SK-N-SH (cell line): ENCODE results near the gene AKR1A1.
A peak's percentile ranks its signal among the peaks of the same experiment; 100 is the strongest.

Source experiments
- ELF1 ChIP-seq: IDR thresholded peaks from 2 replicates; pipeline ENCODE4 v1.4.0; 2012
- EP300 ChIP-seq, 2 experiments: IDR thresholded peaks; 2 replicates each; pipeline versions ENCODE4 v1.4.0 to v1.6.1; 2012; ENCODE audit warnings: borderline replicate concordance in 1 of 2, low read depth in 1 of 2, low read length in 1 of 2
- MEF2A ChIP-seq: IDR thresholded peaks from 2 replicates; pipeline ENCODE4 v1.4.0; 2012; ENCODE audit warnings: low read depth, borderline replicate concordance
- NFIC ChIP-seq: IDR thresholded peaks from 2 replicates; pipeline ENCODE4 v1.4.0; 2012; ENCODE audit warnings: borderline replicate concordance
- POLR2AphosphoS5 ChIP-seq: IDR thresholded peaks from 2 replicates; pipeline ENCODE4 v1.6.1; 2012; ENCODE audit warnings: low read depth, low read length
- RFX5 ChIP-seq: IDR thresholded peaks from 2 replicates; pipeline ENCODE4 v1.6.1; 2012; ENCODE audit warnings: mild to moderate bottlenecking, improper control_type of control experiment, low read length
- SIN3A ChIP-seq: IDR thresholded peaks from 2 replicates; pipeline ENCODE4 v1.6.1; 2012; ENCODE audit warnings: low read depth, mild to moderate bottlenecking, low read length, moderate library complexity, borderline replicate concordance
- SMC3 ChIP-seq: IDR thresholded peaks from 2 replicates; pipeline ENCODE4 v1.6.1; 2012; ENCODE audit warnings: low read depth, low read length, improper control_type of control experiment
- TAF1 ChIP-seq: IDR thresholded peaks from 2 replicates; pipeline ENCODE4 v1.6.1; 2012; ENCODE audit warnings: low read depth, mild to moderate bottlenecking, low read length, moderate library complexity, borderline replicate concordance
- YY1 ChIP-seq: IDR thresholded peaks from 2 replicates; pipeline ENCODE4 v1.4.0; 2012; ENCODE audit warnings: low read depth, mild to moderate bottlenecking
- TF ChIP-seq, protein P1 (sequence below): fragments of 200-600 bp; sonication (generic); IDR thresholded peaks from 2 replicates; pipeline ENCODE4 v1.6.1; 2017; ENCODE audit warnings: antibody characterized with exemption, mild to moderate bottlenecking, moderate library complexity
- TF ChIP-seq, protein P2 (sequence below): fragments of 150-350 bp; IDR thresholded peaks from 2 replicates; pipeline ENCODE4 v1.6.1; 2017; ENCODE audit warnings: antibody characterized with exemption, low read length, low read depth, borderline replicate concordance
- TF ChIP-seq, protein P3 (sequence below): IDR thresholded peaks from 2 replicates; pipeline ENCODE4 v1.6.1; 2012; ENCODE audit warnings: mild to moderate bottlenecking, low read depth, low read length, moderate library complexity

DNA sequence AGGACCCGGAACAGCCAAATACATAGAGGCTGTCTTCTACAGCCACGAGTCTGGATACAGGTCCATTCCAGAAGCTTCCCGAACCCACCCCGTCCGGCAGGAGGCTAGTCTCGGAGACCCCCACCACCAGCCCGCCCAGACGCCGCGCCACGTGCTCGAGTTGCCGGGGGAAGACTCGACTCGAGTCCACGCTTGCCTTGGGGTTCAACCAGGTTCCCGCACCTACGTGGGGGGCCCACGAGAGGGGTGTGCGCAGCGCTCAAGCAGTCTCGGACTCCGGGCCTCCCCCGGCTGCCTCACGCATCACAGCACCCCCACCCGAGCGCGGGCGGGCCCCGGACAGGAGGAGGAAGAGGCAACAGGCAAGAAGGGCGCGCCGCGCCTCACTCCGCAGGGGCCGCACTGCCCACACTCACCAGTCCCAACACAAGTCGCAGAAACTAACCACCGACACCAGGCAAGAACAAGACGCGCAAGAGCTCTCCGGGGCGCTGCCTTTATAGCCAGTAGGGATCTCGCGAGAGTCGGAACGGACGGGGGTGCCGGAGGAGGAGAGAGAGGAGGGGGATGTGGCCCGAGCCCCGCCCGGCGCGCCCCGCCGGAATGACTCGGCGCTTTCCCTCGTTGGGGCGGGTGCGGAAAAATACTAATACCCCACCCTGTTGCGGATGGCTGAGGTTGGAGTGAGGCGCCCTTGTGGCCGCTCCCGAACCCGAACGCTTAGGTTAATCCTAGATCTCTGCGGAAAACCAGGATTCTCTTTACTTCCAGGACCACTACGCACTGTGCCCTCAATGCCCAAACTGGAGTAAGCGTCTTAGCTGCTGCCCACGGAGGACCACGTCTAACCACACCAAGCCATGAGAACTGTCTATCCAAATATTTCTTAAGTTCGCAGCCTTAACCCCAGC is 29.0 kb upstream of the AKR1A1 start, which contains the start of gene PRDX1:
- TF ChIP-seq, protein P1, sequence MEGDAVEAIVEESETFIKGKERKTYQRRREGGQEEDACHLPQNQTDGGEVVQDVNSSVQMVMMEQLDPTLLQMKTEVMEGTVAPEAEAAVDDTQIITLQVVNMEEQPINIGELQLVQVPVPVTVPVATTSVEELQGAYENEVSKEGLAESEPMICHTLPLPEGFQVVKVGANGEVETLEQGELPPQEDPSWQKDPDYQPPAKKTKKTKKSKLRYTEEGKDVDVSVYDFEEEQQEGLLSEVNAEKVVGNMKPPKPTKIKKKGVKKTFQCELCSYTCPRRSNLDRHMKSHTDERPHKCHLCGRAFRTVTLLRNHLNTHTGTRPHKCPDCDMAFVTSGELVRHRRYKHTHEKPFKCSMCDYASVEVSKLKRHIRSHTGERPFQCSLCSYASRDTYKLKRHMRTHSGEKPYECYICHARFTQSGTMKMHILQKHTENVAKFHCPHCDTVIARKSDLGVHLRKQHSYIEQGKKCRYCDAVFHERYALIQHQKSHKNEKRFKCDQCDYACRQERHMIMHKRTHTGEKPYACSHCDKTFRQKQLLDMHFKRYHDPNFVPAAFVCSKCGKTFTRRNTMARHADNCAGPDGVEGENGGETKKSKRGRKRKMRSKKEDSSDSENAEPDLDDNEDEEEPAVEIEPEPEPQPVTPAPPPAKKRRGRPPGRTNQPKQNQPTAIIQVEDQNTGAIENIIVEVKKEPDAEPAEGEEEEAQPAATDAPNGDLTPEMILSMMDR: peak; percentile 25; the same call in 1 of the 2 replicates
- TF ChIP-seq, protein P2, sequence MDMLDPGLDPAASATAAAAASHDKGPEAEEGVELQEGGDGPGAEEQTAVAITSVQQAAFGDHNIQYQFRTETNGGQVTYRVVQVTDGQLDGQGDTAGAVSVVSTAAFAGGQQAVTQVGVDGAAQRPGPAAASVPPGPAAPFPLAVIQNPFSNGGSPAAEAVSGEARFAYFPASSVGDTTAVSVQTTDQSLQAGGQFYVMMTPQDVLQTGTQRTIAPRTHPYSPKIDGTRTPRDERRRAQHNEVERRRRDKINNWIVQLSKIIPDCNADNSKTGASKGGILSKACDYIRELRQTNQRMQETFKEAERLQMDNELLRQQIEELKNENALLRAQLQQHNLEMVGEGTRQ: no peak
- TF ChIP-seq ELF1: peak; percentile 19; the same call in 1 of the 2 replicates
- peak; percentile 100 for TF ChIP-seq POLR2AphosphoS5
- TF ChIP-seq, protein P3, sequence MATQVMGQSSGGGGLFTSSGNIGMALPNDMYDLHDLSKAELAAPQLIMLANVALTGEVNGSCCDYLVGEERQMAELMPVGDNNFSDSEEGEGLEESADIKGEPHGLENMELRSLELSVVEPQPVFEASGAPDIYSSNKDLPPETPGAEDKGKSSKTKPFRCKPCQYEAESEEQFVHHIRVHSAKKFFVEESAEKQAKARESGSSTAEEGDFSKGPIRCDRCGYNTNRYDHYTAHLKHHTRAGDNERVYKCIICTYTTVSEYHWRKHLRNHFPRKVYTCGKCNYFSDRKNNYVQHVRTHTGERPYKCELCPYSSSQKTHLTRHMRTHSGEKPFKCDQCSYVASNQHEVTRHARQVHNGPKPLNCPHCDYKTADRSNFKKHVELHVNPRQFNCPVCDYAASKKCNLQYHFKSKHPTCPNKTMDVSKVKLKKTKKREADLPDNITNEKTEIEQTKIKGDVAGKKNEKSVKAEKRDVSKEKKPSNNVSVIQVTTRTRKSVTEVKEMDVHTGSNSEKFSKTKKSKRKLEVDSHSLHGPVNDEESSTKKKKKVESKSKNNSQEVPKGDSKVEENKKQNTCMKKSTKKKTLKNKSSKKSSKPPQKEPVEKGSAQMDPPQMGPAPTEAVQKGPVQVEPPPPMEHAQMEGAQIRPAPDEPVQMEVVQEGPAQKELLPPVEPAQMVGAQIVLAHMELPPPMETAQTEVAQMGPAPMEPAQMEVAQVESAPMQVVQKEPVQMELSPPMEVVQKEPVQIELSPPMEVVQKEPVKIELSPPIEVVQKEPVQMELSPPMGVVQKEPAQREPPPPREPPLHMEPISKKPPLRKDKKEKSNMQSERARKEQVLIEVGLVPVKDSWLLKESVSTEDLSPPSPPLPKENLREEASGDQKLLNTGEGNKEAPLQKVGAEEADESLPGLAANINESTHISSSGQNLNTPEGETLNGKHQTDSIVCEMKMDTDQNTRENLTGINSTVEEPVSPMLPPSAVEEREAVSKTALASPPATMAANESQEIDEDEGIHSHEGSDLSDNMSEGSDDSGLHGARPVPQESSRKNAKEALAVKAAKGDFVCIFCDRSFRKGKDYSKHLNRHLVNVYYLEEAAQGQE: peak; percentile 83
- peak; percentile 61 for TF ChIP-seq YY1
- no peak for TF ChIP-seq SMC3
- TF ChIP-seq NFIC: no peak
- no peak for TF ChIP-seq MEF2A
- TF ChIP-seq EP300 (IDR thresholded peaks at IDR 0.05; ENCODE audit: borderline replicate concordance in 1 of 2, low read depth in 1 of 2, low read length in 1 of 2): peak in 1 of 2 experiments; percentile 70; a peak in 2 of 4 replicates
- no peak for TF ChIP-seq RFX5
- peak; percentile 100 for TF ChIP-seq SIN3A
- TF ChIP-seq TAF1: peak; percentile 100
